Stimulated activated CD4-positive, alpha-beta T cell treated with anti-CD3 and anti-CD28 coated beads, Interleukin-12 subunit alpha, Interleukin-12 subunit beta, amount 100 ng/mL, for 48 hours (primary cell): Measurements from ENCODE around the gene CNTNAP2.

ENCODE experiments used
- DNase-seq, 3 donors: peaks; one replicate each; pipeline ENCODE4 v3.0.0-alpha.2; 2020; ENCODE audit warnings: low read depth in 2 of 3, low spot score in 1 of 3

The CNTNAP2 gene

GRCh38 chr7:147193476-147193875 is 1076.9 kb downstream of the CNTNAP2 start:
- DNase-seq, result no peak

- DNase-seq, result no peak
Observed at GRCh38 chr7:147196481-147196880, 1079.9 kb downstream of the CNTNAP2 start.

DNA sequence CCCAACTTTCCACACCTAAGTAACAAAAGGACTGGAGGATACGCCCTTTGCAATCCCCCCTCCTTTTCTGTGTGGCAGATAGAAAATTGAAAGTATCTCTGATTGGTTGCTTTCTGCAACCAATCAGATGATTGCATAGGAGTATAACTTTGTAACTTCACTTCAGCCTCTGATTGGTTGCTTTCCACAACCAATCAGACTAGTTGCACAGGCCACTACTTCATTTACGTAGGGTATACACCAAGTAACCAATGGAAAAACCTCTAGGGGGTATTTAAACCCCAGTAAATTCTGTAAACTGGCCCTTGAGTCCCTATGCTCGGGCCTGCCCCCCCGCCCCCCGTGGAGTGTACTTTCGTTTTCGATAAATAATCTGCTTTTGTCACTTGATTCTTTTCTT is 1080.4 kb downstream of the CNTNAP2 start:
- DNase-seq, result no peak

GRCh38 chr7:147199868-147200267 is 1083.3 kb downstream of the CNTNAP2 start:
- DNase-seq, result no peak

- DNase-seq, result no peak
Observed at GRCh38 chr7:147207988-147208387, 1091.4 kb downstream of the CNTNAP2 start.

- no peak for DNase-seq
Observed at GRCh38 chr7:147231275-147231674, 1114.7 kb downstream of the CNTNAP2 start.

DNA sequence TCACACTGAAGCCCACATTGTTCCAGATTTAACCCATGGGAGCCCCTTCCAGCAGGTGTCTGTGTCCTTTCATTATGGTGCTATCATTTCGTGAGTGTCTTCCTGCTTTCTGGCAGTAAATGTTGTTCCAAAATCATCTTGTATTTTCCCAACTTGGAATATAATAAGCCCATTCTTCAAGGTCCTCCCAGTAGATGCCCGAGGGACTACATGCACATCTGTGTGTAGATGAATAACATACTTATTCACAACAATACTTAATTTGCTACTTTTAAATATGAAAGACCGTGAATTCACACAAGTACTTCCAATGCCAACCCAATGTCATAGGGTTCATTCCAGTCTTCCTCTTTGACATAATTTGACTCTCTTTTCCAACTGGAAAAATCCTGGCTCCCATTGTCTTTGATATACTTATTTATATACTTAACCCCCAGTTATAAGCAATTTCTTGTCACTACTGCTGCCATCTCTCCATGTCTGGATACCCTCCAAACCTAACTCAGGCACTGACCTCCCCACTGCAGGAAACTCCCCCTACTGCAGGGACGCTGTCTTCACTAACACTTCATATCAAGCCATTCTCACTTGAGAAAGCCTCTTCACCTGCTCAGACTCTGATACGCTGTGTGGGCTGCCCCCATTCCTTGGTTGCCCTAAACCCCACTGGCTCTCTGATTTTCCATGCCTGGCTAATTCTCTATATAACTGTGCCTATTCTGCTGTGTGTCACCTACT is 1119.2 kb downstream of the CNTNAP2 start:
- DNase-seq, result no peak

DNA sequence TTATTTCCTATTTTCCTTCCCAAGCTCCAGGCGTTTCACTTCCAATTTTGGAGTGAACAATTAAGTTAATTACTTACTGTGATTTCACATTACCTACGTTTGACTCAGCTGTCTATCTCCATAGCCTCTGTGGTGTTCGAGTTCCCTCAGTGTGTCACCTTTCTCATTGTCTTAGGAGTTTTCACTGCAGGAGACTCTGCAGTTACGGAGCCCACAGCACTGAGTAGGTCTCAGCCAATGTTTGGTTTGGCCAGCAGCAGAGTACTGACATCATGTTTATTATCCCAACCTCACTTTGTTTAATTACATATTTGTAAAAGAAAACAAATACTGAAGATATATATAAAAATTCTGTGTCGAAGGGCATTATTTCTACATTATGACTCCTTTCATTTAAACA is 1123.9 kb downstream of the CNTNAP2 start:
- DNase-seq, result no peak

- peak in 2 of 3 donors; percentile 0 to 5 for DNase-seq
Observed at GRCh38 chr7:147245274-147245673, 1128.7 kb downstream of the CNTNAP2 start.

DNA sequence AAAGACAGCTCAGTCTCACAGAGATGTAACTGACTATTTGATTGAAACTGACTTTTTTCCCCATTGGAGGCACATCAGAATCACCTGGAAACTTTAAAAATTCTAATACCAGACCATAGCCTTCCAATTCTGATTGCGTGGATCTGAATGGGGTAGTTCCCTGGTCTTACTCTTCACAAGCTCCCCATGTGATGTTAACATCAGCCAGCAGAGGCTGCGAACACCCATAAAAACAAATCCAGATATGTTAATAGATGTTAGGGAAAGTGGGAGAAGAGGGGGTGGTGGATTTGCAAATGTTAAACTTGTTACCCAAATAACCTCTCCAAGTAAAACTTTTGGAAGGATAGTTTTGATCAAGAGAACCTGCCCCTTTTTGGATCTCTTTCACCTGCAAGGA is 1133.4 kb downstream of the CNTNAP2 start:
- no peak for DNase-seq

DNA sequence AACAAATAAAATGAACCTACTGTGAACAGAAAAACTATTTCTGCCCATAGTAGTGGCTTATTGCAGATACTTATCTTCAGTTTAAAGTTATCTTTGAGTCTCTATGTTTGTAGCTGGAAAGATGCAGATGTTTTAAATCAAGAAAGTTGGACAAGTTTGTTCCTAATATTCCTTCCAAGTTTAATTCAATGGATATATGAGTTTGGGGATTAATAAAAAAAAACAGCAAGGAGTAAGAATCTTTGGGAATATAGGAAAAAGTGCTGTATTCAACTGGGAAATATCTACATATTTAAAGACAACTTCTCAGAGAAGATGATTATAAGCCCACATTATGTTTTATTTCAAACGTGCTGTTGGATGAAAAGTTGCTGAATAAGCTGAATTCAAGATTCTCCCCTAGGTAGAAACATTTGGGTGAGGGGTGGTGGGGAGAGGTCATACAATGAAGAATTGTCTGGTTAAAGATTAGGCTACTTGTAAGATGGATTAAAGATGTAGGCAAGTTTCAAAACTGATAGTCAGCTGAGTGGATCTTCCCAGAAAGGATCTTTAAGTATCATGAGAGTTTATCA is 1135.2 kb downstream of the CNTNAP2 start:
- no peak for DNase-seq

DNA sequence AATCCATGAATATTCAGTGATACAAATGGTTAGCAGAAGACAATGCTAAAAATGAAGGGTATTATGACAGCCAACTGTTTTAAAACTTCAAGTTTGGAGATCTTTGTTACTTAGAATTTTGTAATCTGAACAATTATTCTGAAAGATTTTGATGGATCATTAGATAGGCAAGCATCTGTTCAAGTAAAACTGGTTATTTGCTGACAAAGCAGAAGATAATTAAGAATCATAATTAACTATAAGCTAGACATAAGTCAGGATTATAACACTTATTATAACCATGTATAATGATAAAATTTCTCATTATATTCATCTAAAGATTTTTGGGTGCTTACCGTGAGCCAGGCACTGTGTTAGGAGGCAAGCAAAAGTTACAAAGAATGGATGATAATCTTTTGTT is 1145.1 kb downstream of the CNTNAP2 start:
- DNase-seq, result no peak

DNA sequence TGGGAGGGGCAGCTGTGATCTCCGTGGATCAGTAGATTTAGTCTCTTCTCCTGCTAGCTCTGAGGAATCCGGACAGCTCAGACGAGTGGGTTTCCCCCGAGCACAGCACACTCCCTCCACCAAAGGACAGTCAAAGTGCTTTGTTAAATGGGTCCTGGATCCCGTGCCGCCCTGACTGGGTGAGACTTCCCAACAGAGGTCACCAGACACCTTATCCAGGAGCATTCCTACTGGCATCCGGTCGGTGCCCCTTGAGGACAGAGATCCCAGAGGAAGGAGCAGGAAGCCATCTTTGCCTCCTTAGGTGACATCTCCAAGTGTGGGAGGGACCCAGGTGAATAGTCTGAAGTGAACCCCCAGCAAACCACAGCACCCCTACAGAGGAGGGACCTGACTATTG is 1148.9 kb downstream of the CNTNAP2 start:
- DNase-seq, result no peak

GRCh38 chr7:147276106-147276505 is 1159.5 kb downstream of the CNTNAP2 start:
- no peak for DNase-seq

DNA sequence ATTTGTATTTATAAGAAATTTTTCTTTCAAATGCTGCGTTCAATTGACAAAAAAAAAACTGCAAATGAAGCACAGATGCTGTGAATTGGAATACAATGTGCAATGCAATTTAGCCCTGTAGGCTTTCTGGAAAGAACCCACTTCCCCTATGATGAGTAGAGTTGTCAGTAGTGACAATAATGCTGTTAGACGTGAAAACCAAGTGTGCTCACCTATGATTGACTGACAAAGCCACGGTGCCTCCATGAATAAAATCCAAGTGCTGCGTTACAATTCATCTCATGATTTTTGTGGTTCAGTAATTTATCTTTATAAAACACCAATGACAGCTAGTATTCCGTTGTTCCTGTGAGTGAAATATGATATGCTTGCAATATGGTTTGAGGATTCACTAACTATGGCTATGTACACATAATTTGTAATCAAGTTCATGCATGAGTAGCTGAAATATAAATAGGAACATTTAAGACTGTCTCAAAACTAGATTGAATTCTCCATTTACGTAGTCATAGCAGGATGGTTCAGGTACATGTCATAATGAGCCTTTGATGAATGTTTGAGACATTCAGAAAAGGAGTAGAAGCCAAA is 1160.3 kb downstream of the CNTNAP2 start:
- no peak for DNase-seq

DNA sequence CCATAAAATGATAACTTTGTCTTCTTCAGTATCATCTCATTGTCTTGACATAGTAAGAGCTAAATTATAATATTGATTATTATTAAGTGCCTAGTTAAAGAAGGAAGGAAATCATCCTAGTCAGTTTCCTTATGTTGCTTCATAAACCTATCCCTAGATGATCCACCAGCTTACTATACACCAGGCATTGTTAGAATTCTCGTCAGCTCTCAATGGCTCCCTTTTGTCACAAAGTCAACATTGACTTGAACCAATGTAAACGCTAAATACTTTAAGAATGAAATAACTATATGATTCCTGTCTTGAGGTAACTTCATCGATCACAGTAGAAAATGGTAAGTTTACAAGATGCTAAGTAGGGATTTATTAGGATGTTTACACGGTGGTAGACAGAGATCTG is 1162.9 kb downstream of the CNTNAP2 start:
- DNase-seq, result no peak

DNA sequence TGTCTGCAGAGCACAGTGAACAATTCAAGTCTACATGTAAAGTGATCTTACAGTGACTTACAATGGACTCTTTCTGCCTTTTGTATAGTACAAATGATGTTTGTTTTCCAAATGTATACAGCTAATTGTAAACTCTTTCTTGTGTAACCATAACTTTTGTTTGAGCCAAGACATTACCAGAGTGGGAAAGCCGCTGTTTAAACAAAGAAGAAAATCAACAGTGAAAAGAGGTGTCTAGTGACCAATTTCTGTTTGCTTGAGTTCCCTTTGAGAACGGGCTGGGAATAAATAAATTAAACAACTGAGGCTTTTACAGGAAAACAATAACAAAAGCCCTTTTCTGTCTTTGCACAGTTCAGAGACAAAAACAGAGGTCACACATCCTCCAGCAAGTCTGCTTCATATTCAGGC is 1163.4 kb downstream of the CNTNAP2 start:
- no peak for DNase-seq

DNA sequence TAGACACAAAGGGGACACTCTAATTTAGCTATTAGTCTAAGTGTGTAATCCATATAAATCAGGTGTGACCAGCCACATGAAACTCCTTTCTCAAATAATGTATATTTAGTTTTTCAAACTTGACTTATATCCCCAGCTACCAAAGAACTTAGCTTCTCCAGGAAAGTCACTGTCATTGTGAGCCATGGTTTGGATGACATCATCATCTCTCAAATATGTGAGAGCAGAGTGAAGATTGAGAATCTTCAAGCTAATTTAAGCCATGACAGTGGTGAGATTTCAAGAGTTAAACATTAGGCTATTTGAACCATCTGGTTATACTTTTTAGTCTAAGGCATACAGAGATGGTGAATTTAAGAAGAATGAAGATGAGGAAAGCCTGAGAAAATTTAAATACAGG is 1165.6 kb downstream of the CNTNAP2 start:
- no peak for DNase-seq

GRCh38 chr7:147296201-147296600 is 1179.6 kb downstream of the CNTNAP2 start:
- no peak for DNase-seq

DNA sequence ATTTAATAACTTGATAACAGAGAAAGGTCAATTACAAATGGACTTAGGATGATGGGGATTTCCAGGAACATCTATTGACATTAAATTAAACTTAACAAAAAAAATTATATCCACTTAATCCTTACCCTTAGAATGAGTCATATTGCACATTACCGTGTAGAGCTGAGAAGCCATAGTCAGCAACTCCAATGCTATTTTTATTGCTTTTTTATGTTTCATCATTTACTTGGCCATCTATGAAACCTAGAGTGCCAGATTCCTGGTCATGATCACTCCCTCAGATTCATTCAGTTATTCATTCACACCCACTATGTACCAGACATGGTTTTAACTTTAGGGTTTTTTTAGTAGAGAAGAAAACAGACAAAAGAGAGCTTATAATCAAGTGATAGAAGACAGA is 1180.4 kb downstream of the CNTNAP2 start:
- DNase-seq, result no peak

DNA sequence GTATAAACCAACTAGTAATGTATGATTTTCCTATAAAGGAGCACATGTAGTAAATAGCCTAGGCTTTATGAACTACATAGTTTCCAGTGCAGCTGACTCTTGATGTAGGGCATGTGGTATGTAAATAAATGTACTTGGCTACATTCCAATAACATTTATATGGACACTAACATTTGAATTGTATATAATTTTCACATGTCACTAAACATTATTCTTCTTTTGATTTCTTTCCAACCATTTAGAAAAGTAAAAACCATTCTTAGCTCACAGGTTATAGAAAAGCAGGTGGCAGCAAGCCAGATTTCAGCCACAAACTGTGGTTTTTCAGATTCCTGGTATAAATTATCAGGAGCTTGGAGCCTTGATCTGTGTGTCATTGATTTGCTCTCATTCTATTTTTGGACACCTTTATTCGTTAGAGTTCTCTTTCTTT is 1182.0 kb downstream of the CNTNAP2 start:
- DNase-seq, result no peak

DNA sequence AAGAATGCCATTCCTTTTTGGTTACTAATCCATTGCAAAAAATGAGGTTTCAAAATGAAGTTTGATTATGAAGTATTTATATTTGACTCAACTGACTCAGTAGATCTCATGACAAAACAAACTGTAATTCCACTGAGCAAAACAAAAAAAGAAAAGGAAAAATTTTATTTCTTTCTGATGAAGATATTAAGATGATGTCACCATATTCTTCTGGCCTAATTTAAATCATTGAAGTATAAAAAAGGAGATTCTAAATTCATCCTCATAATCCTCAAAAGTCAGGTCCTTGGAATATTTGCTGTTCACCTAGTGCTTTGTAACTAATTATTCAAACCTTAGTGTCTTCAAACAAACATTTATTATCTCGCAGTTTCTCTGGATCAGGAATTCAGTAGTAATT is 1183.7 kb downstream of the CNTNAP2 start:
- DNase-seq, result no peak

- no peak for DNase-seq
Observed at GRCh38 chr7:147304376-147304775, 1187.8 kb downstream of the CNTNAP2 start.
